HTERT RPE-1 (cell line): ENCODE results near the gene PRDM16.

Source experiments
- in situ Hi-C: fragments of 300-500 bp; cut with MboI; formaldehyde crosslinking; loops from 4 replicates; pipeline ENCODE4 v1.14.3; 2020; ENCODE audit warnings: low sequenced_read_pairs

PRDM16 gene

GRCh38 chr1:3101124-3101939, 32.3 kb downstream of the PRDM16 start:
- in situ Hi-C loops, result no loop called here

- in situ Hi-C loops, result no loop called here
Observed at GRCh38 chr1:3102641-3103040, 33.6 kb downstream of the PRDM16 start.

GRCh38 chr1:3103967-3104677, 35.1 kb downstream of the PRDM16 start:
- in situ Hi-C loops, result no loop called here

DNA sequence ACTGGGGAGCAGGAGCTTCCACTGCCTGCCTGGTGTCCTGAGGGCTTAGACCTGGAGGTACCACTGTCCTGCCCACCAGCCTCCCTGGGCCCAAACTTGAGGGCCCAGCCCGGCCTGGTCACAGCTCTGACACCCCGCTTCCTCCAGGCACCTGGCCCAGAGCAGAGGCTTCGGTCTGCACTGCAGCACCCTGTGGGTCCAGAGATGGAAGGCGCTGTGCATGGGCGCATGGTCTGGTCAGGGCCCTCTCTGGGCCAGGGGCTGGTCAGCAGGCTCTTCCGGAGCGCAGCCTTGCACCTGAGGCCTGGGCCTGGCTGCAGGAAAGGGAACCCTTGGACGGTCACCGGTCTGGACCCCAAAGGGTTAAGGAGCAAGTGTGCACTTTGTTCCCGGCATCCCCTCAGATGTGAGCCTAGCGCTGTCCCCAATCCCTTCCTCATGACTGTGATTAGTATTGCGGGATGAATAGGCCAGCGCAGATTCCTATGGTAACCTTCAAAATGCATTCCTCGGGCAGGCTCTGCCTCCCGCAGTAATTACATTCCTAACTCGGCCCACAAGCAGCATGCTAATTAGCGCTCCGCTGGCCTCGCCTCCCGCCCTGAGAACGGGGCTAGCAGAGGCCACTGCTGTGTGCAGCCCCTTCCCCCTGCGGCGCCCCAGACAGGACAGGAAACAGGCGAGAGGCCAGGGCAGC, 36.3 kb downstream of the PRDM16 start:
- in situ Hi-C loops, result no loop called here

DNA sequence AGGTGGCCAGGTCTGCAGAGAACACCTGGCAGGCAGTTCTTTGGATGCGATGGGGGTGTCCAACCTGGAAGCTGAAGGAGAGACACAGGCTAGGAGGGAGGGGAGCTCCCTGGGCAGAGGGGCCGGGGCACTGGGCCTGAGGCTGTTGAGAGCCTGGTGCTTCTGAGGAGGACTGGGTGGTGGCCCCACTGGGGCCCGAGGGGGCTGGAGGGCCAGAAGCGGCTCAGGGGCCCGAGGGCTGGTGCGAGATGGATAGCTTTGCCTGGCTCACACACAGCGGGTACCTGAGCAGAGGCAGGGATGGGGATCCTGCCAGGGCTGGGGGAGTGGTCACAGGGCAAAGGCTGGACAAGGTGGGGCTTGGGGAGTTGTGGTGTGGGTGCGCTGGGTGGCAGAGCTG, 37.2 kb downstream of the PRDM16 start:
- in situ Hi-C loops, result no loop called here

DNA sequence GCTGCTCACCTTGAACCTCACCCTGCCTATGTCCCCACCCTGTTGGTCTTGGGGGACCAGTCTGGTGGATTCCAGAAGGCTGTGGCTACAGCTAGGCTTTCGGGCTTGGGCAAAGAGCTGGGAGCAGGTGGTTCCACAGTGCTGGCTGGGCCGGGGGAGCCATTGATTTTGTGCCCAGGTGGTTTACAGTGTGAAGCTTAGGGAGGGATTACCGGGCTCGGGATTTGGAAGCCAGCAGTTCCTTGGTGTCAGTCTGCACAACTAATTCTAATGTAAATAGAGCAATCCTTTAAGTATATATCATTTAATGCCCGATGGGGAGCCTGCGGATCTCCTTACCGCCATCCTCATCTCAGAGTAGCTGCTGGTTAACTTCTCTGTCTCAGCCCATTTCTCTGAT, 38.2 kb downstream of the PRDM16 start:
- in situ Hi-C loops, result no loop called here

DNA sequence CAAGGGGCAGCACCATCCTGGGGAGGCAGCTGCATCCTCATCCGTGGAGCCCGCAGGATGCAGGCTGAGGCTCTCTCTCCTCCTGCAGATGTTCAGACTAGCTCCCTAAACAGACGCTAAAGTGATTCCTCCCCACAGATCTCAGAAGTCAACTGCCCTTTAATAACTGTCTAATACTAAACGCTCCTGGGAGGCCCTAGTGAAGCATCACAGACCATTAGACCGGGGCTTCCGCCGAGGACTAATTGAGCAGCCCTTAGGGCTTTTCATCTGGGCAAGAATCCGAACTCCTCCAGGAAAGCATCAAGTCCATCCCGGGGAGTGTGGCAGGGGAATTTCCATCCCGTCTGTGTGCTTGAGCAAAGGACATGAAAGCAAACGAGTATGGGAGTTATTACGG, 40.4 kb downstream of the PRDM16 start:
- in situ Hi-C loops, result no loop called here

- in situ Hi-C loops, result no loop called here
Observed at GRCh38 chr1:3111348-3112021, 42.5 kb downstream of the PRDM16 start.

DNA sequence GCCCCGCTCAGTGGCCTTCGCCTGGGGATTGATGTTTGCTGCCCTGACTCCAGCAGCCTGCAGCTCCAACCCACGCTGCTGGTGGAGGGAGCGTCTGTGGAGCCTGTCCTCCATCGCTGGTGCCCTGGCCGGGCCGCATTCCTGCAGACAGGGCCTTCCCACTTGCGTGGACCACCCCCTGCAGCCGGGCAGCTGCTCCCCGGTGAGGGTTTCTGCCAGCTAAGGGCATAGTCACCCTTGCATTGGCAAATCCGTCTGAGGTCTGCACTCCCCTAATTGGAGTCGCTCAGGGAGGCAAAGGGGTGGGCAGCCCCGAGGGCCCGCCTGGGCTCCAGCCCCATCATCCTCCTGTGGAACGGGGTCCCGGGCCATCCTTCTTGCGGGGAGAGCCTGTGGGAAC, 43.5 kb downstream of the PRDM16 start:
- in situ Hi-C loops, result no loop called here

- in situ Hi-C loops, result no loop called here
Observed at GRCh38 chr1:3113047-3113740, 44.2 kb downstream of the PRDM16 start.

DNA sequence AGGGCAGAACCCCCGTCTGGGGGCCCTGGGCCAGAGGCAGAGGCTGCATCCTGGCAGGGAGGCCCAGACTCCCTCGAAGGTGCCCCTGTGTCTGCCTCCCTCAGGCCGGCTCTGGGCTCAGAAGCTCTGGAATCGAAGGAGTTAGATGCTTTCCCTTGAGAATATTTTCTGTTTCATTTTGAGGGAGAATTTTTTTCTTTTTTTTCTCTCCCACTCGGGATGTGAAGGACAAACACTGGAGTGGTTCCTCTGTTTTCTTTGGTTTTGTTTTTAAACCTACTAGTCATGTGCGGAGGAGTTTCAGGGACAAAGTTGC, 44.7 kb downstream of the PRDM16 start:
- in situ Hi-C loops, result no loop called here

GRCh38 chr1:3114131-3114744, 45.2 kb downstream of the PRDM16 start:
- in situ Hi-C loops, result no loop called here

DNA sequence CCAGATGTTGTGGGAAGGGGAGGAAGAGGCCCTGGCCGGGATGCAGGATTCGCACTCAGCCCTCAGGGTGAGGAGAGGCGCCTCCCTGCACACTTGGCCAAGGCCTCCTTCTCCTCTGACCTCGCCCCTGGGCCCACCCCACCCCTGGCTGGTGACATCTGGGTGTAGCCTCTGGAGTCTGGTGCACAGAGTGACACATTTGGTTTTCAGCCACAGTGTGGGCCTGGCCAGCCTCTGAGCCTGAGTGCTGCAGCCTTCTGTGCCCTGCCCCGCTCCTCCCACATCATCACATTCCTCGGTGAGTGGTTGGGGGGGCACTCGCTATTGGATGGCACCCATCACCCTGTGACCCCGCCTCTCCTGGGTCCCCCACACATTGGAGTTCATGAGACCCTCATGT, 45.8 kb downstream of the PRDM16 start:
- in situ Hi-C loops, result no loop called here

DNA sequence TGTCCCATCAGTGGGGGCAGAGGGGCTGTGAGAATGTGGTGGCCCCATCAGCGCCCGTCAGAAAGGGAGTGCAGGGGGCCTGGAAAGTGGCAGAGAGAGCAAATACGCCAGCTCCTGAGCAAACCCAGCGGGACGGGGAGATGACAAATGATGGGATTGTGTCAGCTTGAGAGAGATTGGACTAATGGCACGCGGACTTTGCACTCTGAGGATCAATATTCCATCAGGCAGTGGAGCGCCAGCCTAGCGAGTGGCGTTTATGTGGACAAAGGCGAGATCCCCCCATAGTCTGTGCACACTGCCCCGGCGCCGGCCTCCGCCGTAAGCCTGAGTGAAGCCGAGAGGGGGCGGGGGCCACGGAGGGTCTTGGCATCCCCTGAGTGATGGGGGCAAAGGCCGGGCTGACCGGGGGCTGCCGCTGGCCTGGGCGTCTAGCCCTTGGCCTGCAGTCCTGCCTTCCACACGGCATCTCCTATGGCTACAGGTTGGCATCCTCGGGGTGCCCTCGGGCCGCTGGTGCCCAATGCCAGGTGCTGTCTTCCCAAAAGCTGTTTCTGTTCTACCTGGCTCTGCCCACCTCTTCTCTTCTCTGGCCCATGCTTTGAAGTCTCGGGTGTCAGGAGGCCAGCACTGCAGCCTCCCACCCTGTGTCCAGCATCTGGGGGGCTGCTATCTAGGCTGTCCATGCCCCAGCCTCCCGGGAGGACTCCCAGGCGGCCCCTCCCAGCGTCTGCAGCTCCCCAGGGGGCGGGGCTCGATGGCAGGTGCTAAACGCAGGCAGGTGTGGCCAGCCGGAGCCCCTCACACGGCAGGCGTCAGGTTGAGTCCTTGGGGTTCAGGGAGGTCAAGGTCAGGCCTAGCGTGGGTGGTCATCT, 46.5 kb downstream of the PRDM16 start:
- in situ Hi-C loops, result no loop called here

- in situ Hi-C loops, result no loop called here
Observed at GRCh38 chr1:3116150-3116510, 47.1 kb downstream of the PRDM16 start.

GRCh38 chr1:3116560-3116959, 47.6 kb downstream of the PRDM16 start:
- in situ Hi-C loops, result no loop called here

GRCh38 chr1:3117879-3118278, 48.9 kb downstream of the PRDM16 start:
- in situ Hi-C loops, result no loop called here

GRCh38 chr1:3119061-3119460, 50.1 kb downstream of the PRDM16 start:
- in situ Hi-C loops, result no loop called here

DNA sequence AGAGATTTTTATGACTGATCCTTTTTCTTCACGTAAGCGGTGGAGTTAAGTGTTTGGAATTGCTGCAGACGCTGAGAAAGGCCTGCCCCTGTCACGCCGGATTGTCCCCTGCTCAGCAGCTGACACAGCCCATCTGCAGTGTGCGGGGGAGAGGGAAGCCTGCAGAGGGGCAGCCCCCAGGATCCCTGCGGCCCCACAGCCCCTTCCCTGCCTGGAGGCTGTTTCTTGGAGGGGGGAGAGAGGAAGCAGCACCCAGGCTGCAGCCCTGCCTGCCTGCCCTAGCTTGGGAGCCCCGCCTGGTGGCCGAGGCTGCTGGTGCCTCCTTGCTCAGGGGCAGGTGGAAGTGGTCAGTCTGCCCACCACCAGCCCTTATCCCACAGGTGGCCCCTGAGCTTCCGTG, 50.7 kb downstream of the PRDM16 start:
- in situ Hi-C loops, result no loop called here

GRCh38 chr1:3120140-3120539, 51.1 kb downstream of the PRDM16 start:
- in situ Hi-C loops, result no loop called here
